Naive thymus-derived CD8-positive, alpha-beta T cell (primary cell): ENCODE data around the gene CCDC57. TPM values are rescaled to one million over a fixed set of nuclear protein-coding genes. Genes with fewer than 3 reads are reported as not detected.
A peak's percentile ranks its signal among the peaks of the same experiment; 100 is the strongest.

Source experiments
- ATAC-seq, 2 donors: fragments of 150-1000 bp; cut with Tn5 transposase in 1 of 2; sonication (Bioruptor Pico), chemical (Tn5 transposase) in 1 of 2; 1 replicate in 1 of 2; 2 replicates in 1 of 2; pipeline ENCODE4 v1.10.0; 2021; ENCODE audit warnings: mild to moderate bottlenecking in 2 of 2, moderate library complexity in 2 of 2
- POLR2A ChIA-PET: fragments of 350-600 bp; sonication (Branson Sonifier 250); formaldehyde crosslinking; loops from one replicate; lab custom pipeline; 2021; ENCODE audit warnings: antibody characterized with exemption; lab: Charles Lee
- DNase-seq, 10 donors: peaks; one replicate each; pipeline versions ENCODE4 v3.0.0 to v3.0.0-alpha.2; 2020 to 2022
- H3K27ac Mint-ChIP-seq, 10 donors: one replicate each; pipeline ENCODE4 v1.8.0; 2020 to 2022; ENCODE audit warnings: mild to moderate bottlenecking in 10 of 10, mixed read lengths in 10 of 10, moderate library complexity in 4 of 10, inconsistent platforms in 1 of 10
- H3K27me3 Mint-ChIP-seq, 5 donors: one replicate each; pipeline ENCODE4 v1.8.0; 2021 to 2022; ENCODE audit warnings: mixed read lengths in 5 of 5
- H3K36me3 Mint-ChIP-seq, 3 donors: one replicate each; pipeline ENCODE4 v1.8.0; 2020 to 2022; ENCODE audit warnings: mixed read lengths in 3 of 3, mild to moderate bottlenecking in 2 of 3, inconsistent platforms in 1 of 3
- H3K4me1 Mint-ChIP-seq, 4 donors: one replicate each; pipeline ENCODE4 v1.8.0; 2021 to 2022; ENCODE audit warnings: mixed read lengths in 4 of 4
- H3K4me3 Mint-ChIP-seq, 10 donors: one replicate each; pipeline ENCODE4 v1.8.0; 2020 to 2022; ENCODE audit warnings: mild to moderate bottlenecking in 10 of 10, mixed read lengths in 10 of 10, moderate library complexity in 6 of 10, inconsistent platforms in 1 of 10
- H3K9me3 Mint-ChIP-seq, 9 donors: one replicate each; pipeline ENCODE4 v1.8.0; 2020 to 2022; ENCODE audit warnings: mixed read lengths in 9 of 9, mild to moderate bottlenecking in 3 of 9, inconsistent platforms in 1 of 9, moderate library complexity in 1 of 9
- polyA plus RNA-seq, 3 donors: library from polyadenylated mRNA; unstranded; fragments of 300-500 nt; fragmentation: Illumina TruSeq; gene quantifications; one replicate each; pipeline ENCODE4 v1.2.3, GENCODE V29; 2021
- total RNA-seq, 8 experiments: library from RNA in 2 of 8; stranded (reverse) in 2 of 8; gene quantifications; one replicate each; pipeline ENCODE4 v1.2.3 and lab custom pipeline; 2021 to 2026

The CCDC57 gene
- total and polyA plus RNA-seq, 5 experiments from 2014 or later, result 39.6 to 80.0 (median 53.5) TPM

DNA sequence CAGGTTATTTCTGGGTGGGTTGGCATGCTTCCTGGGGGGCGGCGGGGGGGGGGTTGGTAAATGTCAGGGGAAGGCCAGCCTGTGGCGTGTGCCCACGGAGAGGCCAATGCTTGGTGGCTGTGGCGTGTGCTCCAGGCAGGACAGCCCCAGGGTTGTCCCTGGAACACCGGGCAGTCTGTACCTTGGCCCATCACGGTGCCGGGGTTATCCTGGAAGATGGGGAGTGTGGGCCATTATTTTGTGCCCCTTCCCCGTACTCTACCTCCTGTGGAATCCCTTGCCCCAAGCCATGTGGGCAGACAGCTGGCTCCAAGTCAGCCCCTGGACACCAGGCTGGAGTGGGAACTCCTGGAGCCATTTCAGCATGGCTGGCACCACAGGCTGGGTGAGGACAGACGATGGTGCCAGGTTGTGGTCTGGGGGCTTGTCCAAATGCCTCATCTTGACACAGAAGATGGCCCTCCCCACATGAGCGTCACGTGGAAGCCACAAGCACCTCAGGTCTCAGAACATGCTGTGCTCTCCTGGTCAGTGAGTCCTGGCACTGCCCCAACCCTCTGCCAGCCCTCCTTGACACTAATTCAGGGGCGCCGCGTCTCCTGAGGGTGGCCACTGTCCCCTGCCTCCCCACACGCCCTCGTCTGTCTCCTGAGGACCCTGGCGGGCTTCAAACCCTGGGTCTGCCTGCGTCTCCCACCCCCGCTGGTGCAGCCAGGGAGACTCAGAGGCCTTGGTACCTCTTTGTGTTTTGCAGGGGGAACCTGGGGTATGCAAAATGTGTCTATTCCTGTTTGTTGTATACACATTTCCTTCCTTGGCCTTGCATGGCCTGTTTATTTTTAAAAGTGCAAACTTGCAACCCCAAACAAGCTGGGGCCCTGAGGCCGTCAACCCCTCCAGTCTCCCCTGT, 20.5 kb upstream of the CCDC57 start:
- no peaks in the 10 kb centered on the region for H3K36me3 Mint-ChIP-seq
- peak overlapping the region in 5 of 10 donors; percentile 4 to 60 (median 39) for H3K4me3 Mint-ChIP-seq
- DNase-seq (no peak), ATAC-seq (no peak)
- no peaks in the 10 kb centered on the region for H3K27me3 Mint-ChIP-seq
- POLR2A ChIA-PET, result interaction anchor here (1.1 kb wide), 1 partner anchor 32 kb away, joined by 4 read pairs; no protein-coding TSS in a partner anchor
- H3K4me1 Mint-ChIP-seq, result peaks cover 9 to 28% (median 20%) of the 10 kb centered on the region in 4 donors
- peak overlapping the region in 9 of 10 donors; percentile 26 to 84 (median 49) for H3K27ac Mint-ChIP-seq
- no peaks in the 10 kb centered on the region for H3K9me3 Mint-ChIP-seq

GRCh38 chr17:82232322-82232820, 19.7 kb upstream of the CCDC57 start:
- POLR2A ChIA-PET, result no interaction called here
- no peak for ATAC-seq
- DNase-seq, result no peak
- H3K27me3 Mint-ChIP-seq, result no peaks in the 10 kb centered on the region
- no peaks in the 10 kb centered on the region for H3K9me3 Mint-ChIP-seq
- peak overlapping the region in 1 of 10 donors; percentile 18 for H3K4me3 Mint-ChIP-seq
- H3K27ac Mint-ChIP-seq, result peak overlapping the region in 3 of 10 donors; percentile 14 to 48 (median 36)
- H3K4me1 Mint-ChIP-seq, result peaks cover 7 to 29% (median 18%) of the 10 kb centered on the region in 4 donors
- no peaks in the 10 kb centered on the region for H3K36me3 Mint-ChIP-seq

GRCh38 chr17:82231562-82232321, 19.1 kb upstream of the CCDC57 start:
- POLR2A ChIA-PET, result interaction anchor here (0.9 to 1.6 kb wide), 4 partner anchors 19 to 125 kb away, joined by 3 read pairs; no protein-coding TSS in a partner anchor
- H3K27ac Mint-ChIP-seq, result peak overlapping the region in 2 of 10 donors; percentile 14 to 34

DNA sequence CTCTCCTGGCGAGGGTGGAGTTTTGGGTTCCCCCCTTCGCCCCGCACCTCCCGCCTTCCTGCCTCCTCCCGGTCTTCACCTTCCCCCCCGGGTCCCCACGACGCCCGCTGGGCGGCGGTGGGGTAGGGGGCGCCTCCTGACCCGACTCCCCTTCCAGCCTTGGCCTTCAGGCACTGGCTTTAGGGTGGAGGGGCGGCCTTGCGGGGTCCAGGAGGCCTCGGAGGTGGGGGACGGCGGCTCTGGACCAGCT, 18.6 kb upstream of the CCDC57 start:
- Mint-ChIP-seq H3K4me3 (peak overlapping the region in 1 of 10 donors; percentile 22), H3K4me1 (peaks cover 7 to 24% (median 15%) of the 10 kb centered on the region in 4 donors), H3K36me3 (no peaks in the 10 kb centered on the region), H3K9me3 (no peaks in the 10 kb centered on the region), H3K27ac (no peak overlapping the region), H3K27me3 (no peaks in the 10 kb centered on the region)
- ATAC-seq (peak; percentile 13 to 17), DNase-seq (peak in 1 of 10 donors; percentile 27)
- POLR2A ChIA-PET, result interaction anchor here (0.9 to 1.6 kb wide), 4 partner anchors 19 to 125 kb away, joined by 3 read pairs; no protein-coding TSS in a partner anchor

More at GRCh38 chr17:82231562-82232321, 19.1 kb upstream of the CCDC57 start:
- Mint-ChIP-seq H3K36me3 (no peaks in the 10 kb centered on the region), H3K27me3 (no peaks in the 10 kb centered on the region), H3K9me3 (no peaks in the 10 kb centered on the region), H3K4me3 (peak overlapping the region in 3 of 10 donors; percentile 7 to 27 (median 22)), H3K4me1 (peaks cover 7 to 28% (median 18%) of the 10 kb centered on the region in 4 donors)
- DNase-seq (peak in 1 of 10 donors; percentile 23), ATAC-seq (no peak)

DNA sequence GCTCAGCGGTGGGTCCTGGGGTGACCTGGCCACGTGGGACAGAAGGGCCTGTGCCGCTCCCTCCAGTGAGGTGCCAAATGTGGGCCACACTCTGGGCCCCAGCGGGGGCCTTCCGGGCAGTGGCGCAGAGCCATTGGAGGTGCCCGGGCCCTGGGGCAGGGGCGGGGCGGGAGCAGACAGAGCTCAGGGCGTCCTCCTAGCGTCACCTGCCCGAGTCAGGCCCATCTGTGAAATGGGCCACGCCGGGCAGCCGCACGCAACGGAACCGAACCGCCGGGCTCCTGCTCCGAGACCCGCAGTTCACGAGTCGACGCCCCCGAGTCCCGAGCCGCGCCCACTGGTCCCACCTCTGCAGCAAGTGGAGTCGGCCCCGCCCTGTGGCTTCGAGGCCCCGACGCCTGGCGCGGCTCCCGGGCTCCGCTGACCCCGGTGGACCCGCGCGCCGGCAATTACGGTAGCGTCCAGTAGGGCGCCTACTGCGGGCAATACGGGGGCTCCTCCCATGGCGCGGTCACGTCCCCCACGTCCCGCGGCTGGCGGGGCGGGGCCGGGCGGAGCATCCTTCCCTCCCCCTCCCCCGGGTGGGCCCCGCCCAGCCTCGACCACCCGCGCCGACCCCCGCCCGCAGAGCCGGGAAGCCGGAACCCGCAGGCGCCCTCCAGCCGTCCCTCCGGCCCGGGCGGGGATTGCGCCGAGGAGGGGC, 18.1 kb upstream of the CCDC57 start:
- Mint-ChIP-seq H3K4me3 (peak overlapping the region in 6 of 10 donors; percentile 65 to 86 (median 79)), H3K9me3 (no peaks in the 10 kb centered on the region), H3K4me1 (peaks cover 6 to 19% (median 11%) of the 10 kb centered on the region in 4 donors), H3K27ac (peak overlapping the region in 1 of 10 donors; percentile 41), H3K36me3 (no peaks in the 10 kb centered on the region), H3K27me3 (no peaks in the 10 kb centered on the region)
- DNase-seq (peak in 5 of 10 donors; percentile 46 to 78 (median 51)), ATAC-seq (peak; percentile 29 to 36)
- POLR2A ChIA-PET, result interaction anchor here (0.6 to 2.6 kb wide), 9 partner anchors 11 to 124 kb away, joined by 3 to 21 read pairs (median 3); partner anchors contain the start of genes CCDC57 and CD7

DNA sequence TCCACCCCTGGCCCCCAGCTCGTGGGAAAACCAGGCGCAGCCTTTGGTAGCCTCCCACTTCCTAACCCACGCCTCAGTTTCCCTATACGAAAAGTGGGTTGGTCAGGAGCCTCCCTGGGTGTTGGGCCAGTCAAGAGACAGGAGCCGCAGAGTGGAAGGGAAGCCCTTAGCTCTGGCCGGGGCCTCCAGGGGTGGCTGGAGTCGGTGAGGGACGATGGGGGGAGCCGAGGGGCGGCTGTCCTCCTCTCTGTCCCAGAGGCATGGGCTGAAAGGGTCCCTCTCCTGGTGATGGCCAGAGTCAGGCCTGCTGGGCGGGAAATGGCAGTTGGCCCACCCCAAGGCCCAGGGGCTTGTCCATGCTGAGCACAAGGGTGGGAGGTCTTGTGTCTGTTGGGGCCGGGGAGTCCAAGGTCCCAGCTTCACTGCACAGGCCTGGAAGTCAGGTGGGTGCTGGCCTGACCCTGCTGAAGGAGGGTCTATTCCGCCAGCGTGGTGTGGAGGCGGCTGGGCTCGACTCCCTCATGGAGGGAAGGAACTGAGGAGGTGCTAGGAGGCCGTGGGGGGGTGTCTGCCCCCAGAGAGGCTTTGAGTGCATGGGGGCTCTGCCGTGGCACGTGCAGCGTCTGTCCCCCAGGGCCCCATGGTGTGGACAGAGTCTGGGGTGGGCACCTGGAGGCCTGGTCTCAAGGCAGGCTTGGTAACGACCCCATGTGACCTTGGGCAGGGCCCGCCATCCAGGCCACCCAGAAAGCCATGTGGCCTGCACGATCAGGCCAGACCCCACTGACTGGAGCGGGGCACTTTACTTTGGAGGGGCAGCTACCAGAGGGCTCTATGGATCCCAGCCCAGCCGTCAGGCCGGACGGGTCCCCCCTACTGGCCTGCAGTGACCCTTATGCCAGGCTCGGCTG, 17.3 kb upstream of the CCDC57 start:
- H3K36me3 Mint-ChIP-seq, result no peaks in the 10 kb centered on the region
- ATAC-seq, result no peak

DNA sequence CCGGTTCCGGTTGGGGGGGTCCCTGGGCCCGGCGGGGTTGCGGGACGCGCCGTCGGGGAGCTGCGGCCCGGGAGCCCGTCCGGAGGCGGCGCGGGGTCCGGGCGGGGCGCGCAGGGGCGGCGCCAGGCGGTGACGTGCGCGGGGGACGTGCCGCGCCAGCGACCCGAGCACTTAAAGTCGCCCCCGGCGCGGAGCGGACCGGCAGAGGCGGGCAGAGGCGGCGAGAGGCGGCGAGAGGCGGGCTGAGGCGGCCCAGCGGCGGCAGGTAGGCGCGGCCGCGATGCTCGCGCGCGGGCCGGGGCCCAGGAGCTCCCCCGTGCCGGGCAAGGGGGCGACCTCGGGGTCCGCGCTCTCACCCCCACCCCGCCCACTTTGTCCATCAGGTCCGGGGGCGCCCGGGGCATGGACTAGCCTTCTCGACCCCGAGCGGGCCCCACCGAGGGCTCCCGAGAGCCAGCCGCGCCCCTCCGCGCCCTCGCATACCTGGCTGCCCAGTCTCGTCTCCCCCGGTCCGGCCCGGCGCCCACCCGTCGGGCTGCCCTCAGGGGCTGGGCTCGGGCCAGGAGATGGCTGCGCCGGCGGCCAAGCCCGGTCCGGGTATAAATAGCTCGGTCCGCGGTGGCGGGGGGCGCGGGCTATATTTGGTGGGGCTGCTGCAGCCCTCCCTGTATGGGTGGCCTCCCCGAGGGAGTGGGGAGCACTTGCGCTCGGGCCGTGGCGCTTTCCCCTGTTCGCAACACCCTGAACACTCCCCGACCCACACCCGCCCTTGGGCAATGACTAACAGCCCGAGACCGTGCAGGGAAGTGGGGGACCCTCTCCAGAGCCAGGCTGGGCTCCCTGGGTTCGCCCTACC, 16.4 kb upstream of the CCDC57 start, which contains the start of gene SLC16A3:
Gene SLC16A3, plus strand, starts transcription at position 201 of the 856 bp plus-strand sequence. CDS start 6,967 bp downstream, outside the sequence.
- DNase-seq (peak in 8 of 10 donors; percentile 44 to 75 (median 56)), ATAC-seq (peak; percentile 64 to 66)
- Mint-ChIP-seq H3K4me1 (peaks cover 6 to 18% (median 10%) of the 10 kb centered on the region in 4 donors), H3K27me3 (no peaks in the 10 kb centered on the region), H3K36me3 (no peaks in the 10 kb centered on the region), H3K4me3 (peak within 1 kb of the TSS; percentile 78 to 91 (median 85)), H3K27ac (peak within 1 kb of the TSS; percentile 48 to 93 (median 80)), H3K9me3 (no peaks in the 10 kb centered on the region)
- POLR2A ChIA-PET, result interaction anchor here (0.9 to 2.6 kb wide), 15 partner anchors 9 to 302 kb away, joined by 3 to 21 read pairs (median 6); partner anchors contain the start of genes CCDC57, CD7, CSNK1D and HEXD

More for the DNA sequence above, 17.3 kb upstream of the CCDC57 start:
- Mint-ChIP-seq H3K27ac (peak overlapping the region; percentile 41 to 88 (median 66)), H3K4me1 (peaks cover 6 to 18% (median 10%) of the 10 kb centered on the region in 4 donors), H3K27me3 (no peaks in the 10 kb centered on the region), H3K4me3 (peak overlapping the region; percentile 65 to 87 (median 82)), H3K9me3 (no peaks in the 10 kb centered on the region)
- peak in 1 of 10 donors; percentile 28 for DNase-seq
- POLR2A ChIA-PET, result interaction anchor here (0.6 to 2.6 kb wide), 13 partner anchors 8 to 303 kb away, joined by 3 to 21 read pairs (median 5); partner anchors contain the start of genes CCDC57, CD7, CSNK1D and HEXD

GRCh38 chr17:82228278-82228841, 15.7 kb upstream of the CCDC57 start:
- H3K27ac Mint-ChIP-seq, result peak overlapping the region in 9 of 10 donors; percentile 48 to 93 (median 77)
- ATAC-seq (peak; percentile 53 to 68), DNase-seq (peak in 6 of 10 donors; percentile 50 to 75 (median 60))
- POLR2A ChIA-PET, result interaction anchor here (0.9 to 2.6 kb wide), 12 partner anchors 10 to 291 kb away, joined by 3 to 21 read pairs (median 7); partner anchors contain the start of genes CCDC57, CD7, CSNK1D and HEXD
- H3K4me3 Mint-ChIP-seq, result peak overlapping the region; percentile 72 to 91 (median 81)
- peaks cover 3 to 15% (median 9%) of the 10 kb centered on the region in 4 donors for H3K4me1 Mint-ChIP-seq
- no peaks in the 10 kb centered on the region for H3K36me3 Mint-ChIP-seq
- no peaks in the 10 kb centered on the region for H3K27me3 Mint-ChIP-seq
- no peaks in the 10 kb centered on the region for H3K9me3 Mint-ChIP-seq

- DNase-seq, result peak in 1 of 10 donors; percentile 47
- Mint-ChIP-seq H3K27me3 (no peaks in the 10 kb centered on the region), H3K4me3 (peak overlapping the region; percentile 72 to 91 (median 81)), H3K27ac (peak overlapping the region; percentile 25 to 93 (median 74)), H3K4me1 (peaks cover 2 to 15% (median 8%) of the 10 kb centered on the region in 4 donors), H3K9me3 (no peaks in the 10 kb centered on the region), H3K36me3 (no peaks in the 10 kb centered on the region)
- POLR2A ChIA-PET, result interaction anchor here (0.9 to 2.6 kb wide), 4 partner anchors 15 to 89 kb away, joined by 4 to 21 read pairs (median 10); partner anchors contain the start of genes CCDC57 and CD7
- ATAC-seq, result no peak
Measured at GRCh38 chr17:82227629-82228277, 15.1 kb upstream of the CCDC57 start.
